ENCODE results near the gene WHRN. TPM values are rescaled to one million over a fixed set of nuclear protein-coding genes. Genes with fewer than 3 reads are reported as not detected.

WHRN gene
- polyA plus RNA-seq, 1 donor (not counting 4 experiments of a cell fraction or from before 2014, with no cell fraction given): 1.2 TPM

DNA sequence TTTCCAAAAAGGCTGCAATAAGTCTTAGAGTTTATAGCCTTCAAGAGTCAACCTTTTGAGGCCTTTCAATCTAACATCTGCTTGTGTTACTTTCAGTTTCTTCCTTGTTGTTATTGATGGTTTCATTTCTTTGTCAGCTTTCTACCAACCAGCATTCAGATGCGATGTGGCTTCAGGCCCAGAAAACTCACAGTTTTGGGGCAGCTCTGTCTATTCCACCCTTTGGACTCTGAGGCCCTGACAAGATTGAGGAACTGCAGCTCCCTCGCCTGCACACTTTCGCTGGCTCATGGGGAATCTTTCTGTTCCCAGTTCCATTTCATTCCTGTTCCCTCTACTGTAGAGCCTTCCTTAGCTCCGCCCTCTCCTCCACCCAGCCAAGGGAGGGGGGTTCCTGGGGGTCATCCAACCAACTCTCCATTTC, 13.3 kb upstream of the WHRN start:
- TF ChIP-seq CTCF (optimal IDR thresholded peaks at IDR 0.05 in 1 of 3, IDR thresholded peaks at IDR 0.05 in 1 of 3, conservative IDR thresholded peaks at IDR 0.05 in 1 of 3; ENCODE audit: extremely low read depth in 1 of 3, insufficient read depth in 2 of 3, low read length in 3 of 3) (no peak), EZH2 (IDR thresholded peaks at IDR 0.05; ENCODE audit: low read length) (no peak)

GRCh38 chr9:114518120-114518519, 12.8 kb upstream of the WHRN start:
- DNase-seq (ENCODE audit: low read depth, low spot score) (no peak), FAIRE-seq (no peak)
- Histone ChIP-seq H3K79me2 (ENCODE audit: control insufficient read depth, insufficient read depth, low read length) (no peaks in the 10 kb centered on the region), H3K4me1 (ENCODE audit: control insufficient read depth, extremely low read depth, insufficient read depth, low read length) (no peaks in the 10 kb centered on the region), H3K36me3 (ENCODE audit: control insufficient read depth in 2 of 2, extremely low read depth in 1 of 2, insufficient read depth in 2 of 2, low read length in 2 of 2) (no peaks in the 10 kb centered on the region), H3K9me3 (ENCODE audit: control insufficient read depth, low read depth, low read length) (no peaks in the 10 kb centered on the region), H4K20me1 (ENCODE audit: control insufficient read depth, extremely low read depth, insufficient read depth, low read length) (no peaks in the 10 kb centered on the region), H3K4me3 (ENCODE audit: control insufficient read depth in 2 of 3, extremely low read depth in 1 of 3, insufficient read depth in 2 of 3, low read depth in 1 of 3, low read length in 3 of 3) (no peak overlapping the region), H3K4me2 (ENCODE audit: control insufficient read depth, extremely low read depth, insufficient read depth, low read depth, low read length) (no peak overlapping the region), H3K9ac (ENCODE audit: control insufficient read depth, extremely low read depth, insufficient read depth, low read length) (no peak overlapping the region), H2AFZ (ENCODE audit: control insufficient read depth, low read length) (no peak overlapping the region), H3K9me1 (ENCODE audit: control insufficient read depth, extremely low read depth, insufficient read depth, low read length) (no peaks in the 10 kb centered on the region), H3K27me3 (ENCODE audit: control insufficient read depth, extremely low read depth, insufficient read depth, low read length) (peaks cover 2% of the 10 kb centered on the region), H3K27ac (ENCODE audit: control insufficient read depth, insufficient read depth, low read length) (no peak overlapping the region)
- no peak for TF ChIP-seq EZH2 (IDR thresholded peaks at IDR 0.05; ENCODE audit: low read length)
- no peak for TF ChIP-seq CTCF (optimal IDR thresholded peaks at IDR 0.05 in 1 of 3, IDR thresholded peaks at IDR 0.05 in 1 of 3, conservative IDR thresholded peaks at IDR 0.05 in 1 of 3; ENCODE audit: extremely low read depth in 1 of 3, insufficient read depth in 2 of 3, low read length in 3 of 3)
- dilution Hi-C loops (cut with MboI; ENCODE audit: extremely low pct_ligation_motif_present, low sequenced_read_pairs): no loop called here

More for the DNA sequence above, 13.3 kb upstream of the WHRN start:
- Histone ChIP-seq H3K27me3 (ENCODE audit: control insufficient read depth, extremely low read depth, insufficient read depth, low read length) (peaks cover 2% of the 10 kb centered on the region), H3K36me3 (ENCODE audit: control insufficient read depth in 2 of 2, extremely low read depth in 1 of 2, insufficient read depth in 2 of 2, low read length in 2 of 2) (no peaks in the 10 kb centered on the region), H3K9me1 (ENCODE audit: control insufficient read depth, extremely low read depth, insufficient read depth, low read length) (no peaks in the 10 kb centered on the region), H2AFZ (ENCODE audit: control insufficient read depth, low read length) (no peak overlapping the region), H3K4me3 (ENCODE audit: control insufficient read depth in 2 of 3, extremely low read depth in 1 of 3, insufficient read depth in 2 of 3, low read depth in 1 of 3, low read length in 3 of 3) (no peak overlapping the region), H3K4me1 (ENCODE audit: control insufficient read depth, extremely low read depth, insufficient read depth, low read length) (no peaks in the 10 kb centered on the region), H3K79me2 (ENCODE audit: control insufficient read depth, insufficient read depth, low read length) (no peaks in the 10 kb centered on the region), H3K9ac (ENCODE audit: control insufficient read depth, extremely low read depth, insufficient read depth, low read length) (no peak overlapping the region), H3K27ac (ENCODE audit: control insufficient read depth, insufficient read depth, low read length) (no peak overlapping the region), H3K9me3 (ENCODE audit: control insufficient read depth, low read depth, low read length) (no peaks in the 10 kb centered on the region), H3K4me2 (ENCODE audit: control insufficient read depth, extremely low read depth, insufficient read depth, low read depth, low read length) (no peak overlapping the region), H4K20me1 (ENCODE audit: control insufficient read depth, extremely low read depth, insufficient read depth, low read length) (no peaks in the 10 kb centered on the region)
- FAIRE-seq (no peak), DNase-seq (ENCODE audit: low read depth, low spot score) (no peak)
- dilution Hi-C loops (cut with MboI; ENCODE audit: extremely low pct_ligation_motif_present, low sequenced_read_pairs): no loop called here

Data from keratinocyte (primary cell).